CD1c-positive myeloid dendritic cell (primary cell): ENCODE results near the gene TEAD1.
"Not testable (repeated sequence)": the region's sequence is repeated elsewhere in the genome, so short reads cannot be mapped to it uniquely, and the experiment has no call there.

ENCODE experiments used
- DNase-seq: peaks from one replicate; pipeline ENCODE4 v3.0.0-alpha.2; 2016; ENCODE audit errors: extremely low spot score

Gene TEAD1

GRCh38 chr11:12737024-12737423, 62.8 kb downstream of the TEAD1 start:
- no peak for DNase-seq

- DNase-seq, result no peak
Measured at GRCh38 chr11:12741671-12742216, 67.5 kb downstream of the TEAD1 start.

- DNase-seq, result no peak
Measured at GRCh38 chr11:12743834-12744449, 69.7 kb downstream of the TEAD1 start.

GRCh38 chr11:12744826-12745502, 70.7 kb downstream of the TEAD1 start:
- DNase-seq, result no peak

GRCh38 chr11:12745787-12746186, 71.6 kb downstream of the TEAD1 start:
- DNase-seq, result no peak

GRCh38 chr11:12746593-12747097, 72.4 kb downstream of the TEAD1 start:
- no peak for DNase-seq

- no peak for DNase-seq
Measured at GRCh38 chr11:12748561-12748960, 74.3 kb downstream of the TEAD1 start.

- no peak for DNase-seq
Measured at GRCh38 chr11:12749442-12749841, 75.2 kb downstream of the TEAD1 start.

GRCh38 chr11:12750181-12750580, 76.0 kb downstream of the TEAD1 start:
- no peak for DNase-seq

- DNase-seq, result no peak
Measured at GRCh38 chr11:12752868-12753524, 78.8 kb downstream of the TEAD1 start.

- DNase-seq, result no peak
Measured at GRCh38 chr11:12754021-12754420, 79.8 kb downstream of the TEAD1 start.

GRCh38 chr11:12754582-12755234, 80.5 kb downstream of the TEAD1 start:
- no peak for DNase-seq

GRCh38 chr11:12755510-12756453, 81.6 kb downstream of the TEAD1 start:
- no peak for DNase-seq

- no peak for DNase-seq
Measured at GRCh38 chr11:12756454-12756806, 82.2 kb downstream of the TEAD1 start.

- DNase-seq, result no peak
Measured at GRCh38 chr11:12756867-12757266, 82.6 kb downstream of the TEAD1 start.

- no peak for DNase-seq
Measured at GRCh38 chr11:12757416-12757815, 83.2 kb downstream of the TEAD1 start.

- DNase-seq, result not testable (repeated sequence)
Measured at GRCh38 chr11:12758117-12758516, 83.9 kb downstream of the TEAD1 start.

GRCh38 chr11:12761029-12761428, 86.8 kb downstream of the TEAD1 start:
- no peak for DNase-seq

- DNase-seq, result no peak
Measured at GRCh38 chr11:12762278-12762677, 88.1 kb downstream of the TEAD1 start.

GRCh38 chr11:12762696-12763324, 88.6 kb downstream of the TEAD1 start:
- no peak for DNase-seq
